ENCODE data around the gene MIGA2. TPM values are rescaled to one million over a fixed set of nuclear protein-coding genes. Genes with fewer than 3 reads are reported as not detected.

Gene MIGA2
- total and polyA plus RNA-seq, 2 of the 8 experiments (the other 6 are each of a cell fraction or from before 2014, with no cell fraction given) = 24.6 to 39.0 TPM

DNA sequence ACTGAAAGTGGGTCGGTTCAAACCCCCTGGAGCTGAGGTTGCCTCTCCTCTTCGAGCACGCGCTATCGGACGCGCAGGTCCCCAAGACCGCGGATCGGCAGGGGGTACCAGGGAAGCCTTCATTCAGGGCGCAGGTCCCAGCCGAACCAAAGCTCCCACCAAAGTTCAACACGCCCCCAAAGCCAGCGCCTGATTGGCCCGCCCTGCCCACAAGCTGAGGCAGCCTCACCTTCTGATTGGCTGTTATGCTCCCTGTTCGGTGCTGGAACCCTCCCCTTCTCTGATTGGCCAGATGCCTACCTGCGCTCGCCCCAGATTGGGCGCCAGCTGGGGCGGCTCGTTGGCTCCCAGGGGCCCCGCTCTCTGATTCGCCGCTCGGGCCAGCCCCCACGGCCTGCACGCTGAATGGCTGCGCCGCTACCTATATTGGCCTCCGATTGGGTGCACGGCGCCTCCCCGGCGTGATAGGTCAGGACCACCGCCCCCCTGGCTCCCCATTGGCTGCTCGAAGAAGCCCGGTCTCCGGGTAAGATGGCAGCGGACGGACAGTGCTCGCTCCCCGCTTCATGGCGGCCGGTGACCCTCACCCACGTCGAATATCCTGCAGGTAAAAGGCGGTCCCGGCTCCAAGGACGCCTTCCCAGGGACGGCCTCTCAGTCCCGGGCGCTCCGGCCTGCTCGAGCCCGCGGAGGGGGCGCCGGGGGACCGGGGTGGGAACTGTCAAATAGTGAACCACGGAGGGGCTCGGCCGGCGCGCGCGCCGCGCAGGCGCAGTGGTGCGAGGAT, 44.4 kb downstream of the MIGA2 start, which contains the start of gene DOLPP1 (continued):
- TF ChIP-seq, protein P1, sequence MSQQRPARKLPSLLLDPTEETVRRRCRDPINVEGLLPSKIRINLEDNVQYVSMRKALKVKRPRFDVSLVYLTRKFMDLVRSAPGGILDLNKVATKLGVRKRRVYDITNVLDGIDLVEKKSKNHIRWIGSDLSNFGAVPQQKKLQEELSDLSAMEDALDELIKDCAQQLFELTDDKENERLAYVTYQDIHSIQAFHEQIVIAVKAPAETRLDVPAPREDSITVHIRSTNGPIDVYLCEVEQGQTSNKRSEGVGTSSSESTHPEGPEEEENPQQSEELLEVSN (IDR thresholded peaks at IDR 0.05) = peak; percentile 40
- TF ChIP-seq, protein P2, sequence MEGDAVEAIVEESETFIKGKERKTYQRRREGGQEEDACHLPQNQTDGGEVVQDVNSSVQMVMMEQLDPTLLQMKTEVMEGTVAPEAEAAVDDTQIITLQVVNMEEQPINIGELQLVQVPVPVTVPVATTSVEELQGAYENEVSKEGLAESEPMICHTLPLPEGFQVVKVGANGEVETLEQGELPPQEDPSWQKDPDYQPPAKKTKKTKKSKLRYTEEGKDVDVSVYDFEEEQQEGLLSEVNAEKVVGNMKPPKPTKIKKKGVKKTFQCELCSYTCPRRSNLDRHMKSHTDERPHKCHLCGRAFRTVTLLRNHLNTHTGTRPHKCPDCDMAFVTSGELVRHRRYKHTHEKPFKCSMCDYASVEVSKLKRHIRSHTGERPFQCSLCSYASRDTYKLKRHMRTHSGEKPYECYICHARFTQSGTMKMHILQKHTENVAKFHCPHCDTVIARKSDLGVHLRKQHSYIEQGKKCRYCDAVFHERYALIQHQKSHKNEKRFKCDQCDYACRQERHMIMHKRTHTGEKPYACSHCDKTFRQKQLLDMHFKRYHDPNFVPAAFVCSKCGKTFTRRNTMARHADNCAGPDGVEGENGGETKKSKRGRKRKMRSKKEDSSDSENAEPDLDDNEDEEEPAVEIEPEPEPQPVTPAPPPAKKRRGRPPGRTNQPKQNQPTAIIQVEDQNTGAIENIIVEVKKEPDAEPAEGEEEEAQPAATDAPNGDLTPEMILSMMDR (IDR thresholded peaks at IDR 0.05; ENCODE audit: control extremely low read depth in 1 of 3, insufficient read depth in 1 of 3, low read depth in 1 of 3, low read length in 3 of 3) = peak in 1 of 3 experiments; percentile 3; a peak in 1 of 4 replicates
- TF ChIP-seq TAF7 (optimal IDR thresholded peaks at IDR 0.05; ENCODE audit: borderline replicate concordance, low read depth, low read length) (peak; percentile 67), CHD2 (IDR thresholded peaks at IDR 0.05; ENCODE audit: low read length) (peak; percentile 93), EZH2 (IDR thresholded peaks at IDR 0.05; ENCODE audit: low read depth, low read length, severe bottlenecking) (no peak), SP1 (IDR thresholded peaks at IDR 0.05; ENCODE audit: low read depth, low read length) (peak; percentile 99), FOSL1 (IDR thresholded peaks at IDR 0.05; ENCODE audit: insufficient read depth, low read depth, low read length) (no peak), NANOG (IDR thresholded peaks at IDR 0.05; ENCODE audit: insufficient read depth, low read depth, low read length, poor library complexity, severe bottlenecking) (no peak), KDM4A (IDR thresholded peaks at IDR 0.05; ENCODE audit: low read depth, low read length, severe bottlenecking) (no peak), POU5F1 (IDR thresholded peaks at IDR 0.05; ENCODE audit: low read depth, low read length) (no peak), SIX5 (IDR thresholded peaks at IDR 0.05; ENCODE audit: low read depth, low read length) (no peak), BRCA1 (IDR thresholded peaks at IDR 0.05; ENCODE audit: low read depth, low read length) (no peak), POLR2AphosphoS5 (IDR thresholded peaks at IDR 0.05; ENCODE audit: low read depth, low read length) (peak; percentile 81; the same call in 1 of the 2 replicates), EGR1 (IDR thresholded peaks at IDR 0.05; ENCODE audit: borderline replicate concordance, low read depth, low read length) (no peak), TEAD4 (IDR thresholded peaks at IDR 0.05; ENCODE audit: low read depth, low read length) (0 out of 2 replicates have a peak, but pooled peaks have one; percentile 2), MAFK (IDR thresholded peaks at IDR 0.05; ENCODE audit: low read depth, low read length) (peak; percentile 18; the same call in 1 of the 2 replicates), TAF1 (IDR thresholded peaks at IDR 0.05; ENCODE audit: low read depth, low read length) (peak; percentile 78)
- TF ChIP-seq, protein P3, sequence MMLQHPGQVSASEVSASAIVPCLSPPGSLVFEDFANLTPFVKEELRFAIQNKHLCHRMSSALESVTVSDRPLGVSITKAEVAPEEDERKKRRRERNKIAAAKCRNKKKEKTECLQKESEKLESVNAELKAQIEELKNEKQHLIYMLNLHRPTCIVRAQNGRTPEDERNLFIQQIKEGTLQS (IDR thresholded peaks at IDR 0.05; ENCODE audit: insufficient read depth, low read depth, low read length) = peak; percentile 67

Measured in H1 (cell line).